Memory B cell (primary cell): ENCODE data around the gene IYD.

ENCODE experiments used
- ATAC-seq: fragments of 150-1000 bp; cut with Tn5 transposase; 2 replicates; pipeline ENCODE4 v1.10.0; 2021; ENCODE audit warnings: low read depth, mild to moderate bottlenecking, moderate library complexity
- DNase-seq, 2 donors: peaks; one replicate each; pipeline ENCODE4 v3.0.0; 2022; ENCODE audit warnings: low spot score in 2 of 2
- H3K27ac Mint-ChIP-seq: one replicate; pipeline ENCODE4 v1.8.0; 2022; ENCODE audit warnings: mild to moderate bottlenecking, moderate library complexity, mixed read lengths
- H3K27me3 Mint-ChIP-seq: one replicate; pipeline ENCODE4 v1.8.0; 2022; ENCODE audit warnings: mixed read lengths
- H3K36me3 Mint-ChIP-seq: one replicate; pipeline ENCODE4 v1.8.0; 2022; ENCODE audit warnings: mild to moderate bottlenecking, mixed read lengths
- H3K4me1 Mint-ChIP-seq: one replicate; pipeline ENCODE4 v1.8.0; 2022; ENCODE audit warnings: mixed read lengths
- H3K4me3 Mint-ChIP-seq: one replicate; pipeline ENCODE4 v1.8.0; 2022; ENCODE audit warnings: mild to moderate bottlenecking, moderate library complexity, mixed read lengths
- H3K9me3 Mint-ChIP-seq: one replicate; pipeline ENCODE4 v1.8.0; 2022; ENCODE audit warnings: mixed read lengths

IYD gene

GRCh38 chr6:150368762-150369161 lies at the start of gene IYD:
IYD (plus strand) TSS chr6:150369012; CDS start chr6:150369032, 20 bp downstream.
- Mint-ChIP-seq H3K27me3 (peaks cover 12% of the 10 kb centered on the region), H3K4me3 (no peak within 1 kb of the TSS), H3K27ac (no peak within 1 kb of the TSS), H3K36me3 (peaks cover 2% of the 10 kb centered on the region), H3K9me3 (no peaks in the 10 kb centered on the region), H3K4me1 (no peaks in the 10 kb centered on the region)
- DNase-seq: no peak
- ATAC-seq: no peak

DNA sequence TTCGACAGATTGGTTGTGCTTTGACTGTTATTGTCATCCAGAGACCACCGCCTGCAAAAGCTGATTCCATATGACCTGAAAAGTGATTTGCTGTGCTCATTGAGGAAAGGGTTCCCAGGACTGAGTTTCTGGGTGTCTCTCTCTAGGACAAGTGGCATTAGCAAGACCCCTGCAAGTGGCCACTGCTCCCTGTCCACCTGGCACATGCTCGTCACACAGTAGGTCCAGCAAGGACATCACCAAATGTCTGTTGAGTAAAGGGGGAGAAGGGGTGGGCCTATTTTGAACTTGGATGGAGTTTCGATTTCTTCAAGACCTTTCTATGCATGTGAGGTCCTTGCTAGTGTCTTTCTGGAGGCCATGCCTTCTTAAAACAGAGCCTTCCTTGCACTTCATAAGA lies 48.9 kb upstream of the IYD start:
- Mint-ChIP-seq H3K9me3 (peaks cover 2% of the 10 kb centered on the region), H3K27me3 (peaks cover 4% of the 10 kb centered on the region), H3K27ac (no peak overlapping the region), H3K36me3 (peaks cover 1% of the 10 kb centered on the region), H3K4me3 (no peak overlapping the region), H3K4me1 (no peaks in the 10 kb centered on the region)
- ATAC-seq (no peak), DNase-seq (no peak)

GRCh38 chr6:150320442-150320841 lies 48.4 kb upstream of the IYD start:
- Mint-ChIP-seq H3K36me3 (peaks cover 4% of the 10 kb centered on the region), H3K4me3 (no peak overlapping the region), H3K27ac (no peak overlapping the region), H3K4me1 (no peaks in the 10 kb centered on the region), H3K27me3 (peaks cover 7% of the 10 kb centered on the region), H3K9me3 (no peaks in the 10 kb centered on the region)
- ATAC-seq: no peak
- DNase-seq: no peak

DNA sequence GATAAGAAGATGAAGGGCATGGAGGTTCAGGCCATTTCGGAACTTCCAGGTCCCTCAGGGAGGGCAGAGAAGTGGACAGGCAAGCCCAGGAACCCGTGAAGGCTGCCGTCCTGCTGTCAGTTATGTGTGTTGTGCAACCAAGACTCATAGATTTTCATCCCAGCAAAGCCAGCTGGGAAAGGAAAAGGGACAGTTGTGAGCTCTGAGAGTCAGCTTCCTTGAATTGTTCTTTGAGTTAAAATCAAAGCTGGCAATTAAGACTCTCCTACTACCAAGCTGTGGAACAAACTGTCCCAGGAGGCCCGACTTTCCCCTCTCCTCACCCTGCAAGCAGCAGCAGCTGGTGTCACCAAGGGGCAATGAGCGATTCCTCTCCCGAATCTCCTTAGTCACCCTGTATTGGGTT lies 46.3 kb upstream of the IYD start:
- Mint-ChIP-seq H3K27me3 (peaks cover 8% of the 10 kb centered on the region), H3K4me3 (no peak overlapping the region), H3K9me3 (peaks cover 1% of the 10 kb centered on the region), H3K36me3 (peaks cover 6% of the 10 kb centered on the region), H3K4me1 (no peaks in the 10 kb centered on the region), H3K27ac (no peak overlapping the region)
- ATAC-seq (no peak), DNase-seq (no peak)

DNA sequence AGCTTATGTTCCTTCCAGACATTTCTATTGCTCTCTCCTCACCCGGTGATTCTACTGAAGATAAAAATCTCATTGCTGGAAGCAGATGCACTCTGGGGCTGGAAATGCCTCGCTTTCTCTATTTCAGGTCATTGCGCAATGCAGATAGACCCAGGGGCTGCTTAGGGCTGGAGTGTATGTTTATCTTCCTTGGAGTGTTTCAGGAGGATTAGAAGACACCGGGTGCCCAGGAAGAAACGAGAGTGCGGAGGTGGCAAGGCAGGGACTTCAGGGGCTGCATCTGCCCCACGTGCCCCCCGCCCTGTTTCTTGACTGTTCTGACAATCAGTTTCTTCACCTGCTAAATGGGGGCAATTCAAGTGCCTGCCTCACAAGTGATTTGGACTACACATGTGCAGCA lies 45.6 kb upstream of the IYD start:
- Mint-ChIP-seq H3K27me3 (peaks cover 8% of the 10 kb centered on the region), H3K36me3 (peaks cover 6% of the 10 kb centered on the region), H3K4me3 (no peak overlapping the region), H3K4me1 (no peaks in the 10 kb centered on the region), H3K27ac (no peak overlapping the region), H3K9me3 (peaks cover 1% of the 10 kb centered on the region)
- ATAC-seq: no peak
- no peak for DNase-seq

GRCh38 chr6:150324044-150324443 lies 44.8 kb upstream of the IYD start:
- peaks cover 6% of the 10 kb centered on the region for H3K36me3 Mint-ChIP-seq
- DNase-seq (no peak), ATAC-seq (no peak)
- H3K4me1 Mint-ChIP-seq: no peaks in the 10 kb centered on the region
- H3K4me3 Mint-ChIP-seq: no peak overlapping the region
- H3K9me3 Mint-ChIP-seq: peaks cover 1% of the 10 kb centered on the region
- no peak overlapping the region for H3K27ac Mint-ChIP-seq
- H3K27me3 Mint-ChIP-seq: peaks cover 8% of the 10 kb centered on the region

DNA sequence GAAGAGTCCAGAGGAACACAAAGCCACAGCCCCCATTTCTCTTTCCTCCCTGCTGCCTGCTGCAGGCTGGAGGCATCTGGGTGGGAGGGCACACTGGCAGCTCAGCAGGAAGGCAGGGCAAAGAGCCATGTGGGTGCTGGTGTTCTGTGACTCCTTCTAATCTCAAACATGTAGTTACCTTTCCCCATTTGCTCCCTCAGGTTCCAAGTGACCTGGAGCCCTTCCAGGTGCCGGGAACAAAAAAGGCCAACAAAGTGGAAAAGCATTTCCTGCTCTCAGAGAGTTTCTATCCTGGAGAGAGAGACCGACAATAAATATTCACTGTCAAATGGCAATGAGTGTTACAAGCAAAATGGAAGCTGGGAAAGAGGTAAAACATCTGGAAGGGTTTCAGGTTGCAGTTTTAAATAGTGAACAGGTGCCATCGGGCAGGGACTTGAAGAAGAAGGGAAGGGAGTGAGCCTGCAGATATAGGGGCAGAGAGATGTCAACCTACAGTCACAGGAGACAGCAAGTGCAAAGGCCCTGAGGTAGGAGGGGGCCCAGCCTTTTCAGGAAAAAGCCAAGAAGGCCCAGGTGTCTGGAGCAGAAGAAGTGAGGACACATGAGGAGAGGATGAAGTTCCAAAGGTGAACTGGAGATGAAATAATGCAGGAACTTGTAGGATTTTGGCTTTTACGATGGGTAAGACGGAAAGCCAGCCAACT lies 43.6 kb upstream of the IYD start:
- no peak overlapping the region for H3K4me3 Mint-ChIP-seq
- peaks cover 6% of the 10 kb centered on the region for H3K36me3 Mint-ChIP-seq
- no peak overlapping the region for H3K27ac Mint-ChIP-seq
- ATAC-seq: no peak
- H3K4me1 Mint-ChIP-seq: no peaks in the 10 kb centered on the region
- H3K9me3 Mint-ChIP-seq: peaks cover 1% of the 10 kb centered on the region
- no peak for DNase-seq
- peaks cover 8% of the 10 kb centered on the region for H3K27me3 Mint-ChIP-seq

GRCh38 chr6:150327117-150327774 lies 41.6 kb upstream of the IYD start:
- Mint-ChIP-seq H3K4me3 (no peak overlapping the region), H3K27ac (no peak overlapping the region), H3K36me3 (peaks cover 6% of the 10 kb centered on the region), H3K27me3 (peaks cover 6% of the 10 kb centered on the region), H3K4me1 (no peaks in the 10 kb centered on the region), H3K9me3 (peaks cover 1% of the 10 kb centered on the region)
- ATAC-seq (no peak), DNase-seq (no peak)

GRCh38 chr6:150328744-150329405 lies 39.9 kb upstream of the IYD start:
- peaks cover 1% of the 10 kb centered on the region for H3K9me3 Mint-ChIP-seq
- H3K4me1 Mint-ChIP-seq: no peaks in the 10 kb centered on the region
- no peak overlapping the region for H3K27ac Mint-ChIP-seq
- H3K27me3 Mint-ChIP-seq: peaks cover 10% of the 10 kb centered on the region
- peaks cover 6% of the 10 kb centered on the region for H3K36me3 Mint-ChIP-seq
- no peak overlapping the region for H3K4me3 Mint-ChIP-seq
- DNase-seq (no peak), ATAC-seq (no peak)

- no peaks in the 10 kb centered on the region for H3K36me3 Mint-ChIP-seq
- DNase-seq: no peak
- no peak for ATAC-seq
- H3K27ac Mint-ChIP-seq: no peak overlapping the region
- no peak overlapping the region for H3K4me3 Mint-ChIP-seq
- H3K9me3 Mint-ChIP-seq: no peaks in the 10 kb centered on the region
- H3K27me3 Mint-ChIP-seq: peaks cover 6% of the 10 kb centered on the region
- no peaks in the 10 kb centered on the region for H3K4me1 Mint-ChIP-seq
Measured at GRCh38 chr6:150331344-150331743, 37.5 kb upstream of the IYD start.

- ATAC-seq: no peak
- no peaks in the 10 kb centered on the region for H3K36me3 Mint-ChIP-seq
- peaks cover 6% of the 10 kb centered on the region for H3K27me3 Mint-ChIP-seq
- no peak for DNase-seq
- no peak overlapping the region for H3K4me3 Mint-ChIP-seq
- no peaks in the 10 kb centered on the region for H3K9me3 Mint-ChIP-seq
- no peak overlapping the region for H3K27ac Mint-ChIP-seq
- no peaks in the 10 kb centered on the region for H3K4me1 Mint-ChIP-seq
Measured at GRCh38 chr6:150332939-150333584, 35.8 kb upstream of the IYD start.

DNA sequence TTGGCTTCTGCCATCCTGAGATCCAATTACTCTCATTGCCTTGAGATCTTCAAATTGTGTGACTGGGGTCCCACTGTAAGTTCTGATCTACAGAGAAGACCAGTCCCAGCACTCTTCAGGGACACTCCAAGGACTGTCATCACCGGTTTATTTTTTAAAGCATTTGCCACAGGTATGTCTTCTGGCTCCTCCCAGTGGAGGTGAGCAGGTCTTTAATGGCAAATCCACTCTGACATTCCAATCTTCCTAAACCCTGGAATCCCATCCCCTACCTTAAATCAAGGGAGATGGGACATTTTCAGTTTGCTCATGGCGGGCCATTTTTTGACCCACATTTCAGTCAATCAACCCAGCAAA lies 35.2 kb upstream of the IYD start:
- ATAC-seq: no peak
- no peaks in the 10 kb centered on the region for H3K9me3 Mint-ChIP-seq
- H3K4me1 Mint-ChIP-seq: no peaks in the 10 kb centered on the region
- H3K4me3 Mint-ChIP-seq: no peak overlapping the region
- H3K27ac Mint-ChIP-seq: no peak overlapping the region
- H3K36me3 Mint-ChIP-seq: no peaks in the 10 kb centered on the region
- no peak for DNase-seq
- H3K27me3 Mint-ChIP-seq: peaks cover 6% of the 10 kb centered on the region

- Mint-ChIP-seq H3K36me3 (no peaks in the 10 kb centered on the region), H3K4me3 (no peak overlapping the region)
Measured at GRCh38 chr6:150334790-150335783, 33.7 kb upstream of the IYD start.

More at GRCh38 chr6:150334790-150335783, 33.7 kb upstream of the IYD start:
- Mint-ChIP-seq H3K9me3 (no peaks in the 10 kb centered on the region), H3K27me3 (peaks cover 6% of the 10 kb centered on the region), H3K4me1 (no peaks in the 10 kb centered on the region), H3K27ac (no peak overlapping the region)
- ATAC-seq (peak; percentile 37), DNase-seq (peak; percentile 24 to 42)
